ENCODE data around the gene NFIA.

Gene NFIA

DNA sequence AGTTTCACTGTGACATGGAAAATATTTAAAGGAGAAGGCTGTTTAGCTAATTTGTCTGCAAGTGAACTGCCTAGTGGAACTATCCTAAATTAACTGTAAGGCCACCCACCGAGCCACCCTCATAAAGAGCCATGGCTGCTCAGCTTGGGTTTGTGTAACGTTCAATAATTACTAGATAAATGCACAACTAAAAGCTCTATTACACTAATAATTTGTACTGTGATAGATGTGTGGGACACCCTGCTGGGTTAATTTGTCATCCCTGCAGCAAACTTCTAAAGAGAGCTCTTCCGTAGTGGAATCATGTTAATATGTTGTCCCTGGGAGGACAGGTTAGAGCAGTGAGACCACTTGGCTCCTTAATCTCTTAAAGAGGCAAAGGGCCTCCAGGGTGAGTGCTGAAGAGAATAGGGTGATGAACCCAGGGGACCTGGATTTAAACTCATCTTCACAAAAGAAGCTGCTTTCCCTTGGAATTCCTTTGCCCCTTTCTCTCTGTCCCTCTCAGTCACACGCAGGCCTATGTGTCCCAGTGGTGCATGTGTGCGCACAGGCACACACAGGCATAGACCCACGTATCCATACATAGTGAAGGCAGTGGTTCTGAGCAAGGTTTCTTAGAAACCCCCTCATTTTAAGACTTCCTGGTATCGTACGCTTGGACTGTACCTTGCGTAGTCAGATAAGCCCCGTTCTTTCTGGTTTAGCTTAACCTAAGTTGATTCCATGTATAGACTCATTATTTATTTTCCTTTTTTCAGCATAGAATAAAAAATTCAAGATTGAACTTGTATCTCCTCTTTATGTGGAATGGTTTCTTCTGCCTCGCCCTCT is 310.3 kb downstream of the NFIA start:
- DNase-seq (ENCODE audit: low read depth, low spot score): no peak

DNA sequence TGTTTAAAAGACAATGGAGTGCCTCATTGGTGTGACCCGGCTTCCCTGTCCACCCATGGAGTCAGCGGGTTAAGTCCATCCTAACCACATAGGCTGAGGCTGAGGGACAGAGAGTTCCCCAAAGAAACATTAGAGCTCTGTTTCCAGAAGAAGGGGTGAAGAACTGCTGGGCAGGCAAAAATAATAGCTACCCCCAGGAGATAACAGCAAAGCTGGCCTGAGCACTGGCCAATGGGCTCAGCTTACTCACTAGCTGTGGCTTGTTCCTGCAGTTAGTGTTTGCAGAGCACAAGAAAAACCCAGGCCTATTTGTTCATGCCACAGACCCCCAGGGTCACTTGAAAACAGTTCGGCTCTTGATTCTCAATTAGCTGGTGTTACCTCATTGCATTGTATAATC is 311.2 kb downstream of the NFIA start:
- no peak for DNase-seq (ENCODE audit: low read depth, low spot score)

DNA sequence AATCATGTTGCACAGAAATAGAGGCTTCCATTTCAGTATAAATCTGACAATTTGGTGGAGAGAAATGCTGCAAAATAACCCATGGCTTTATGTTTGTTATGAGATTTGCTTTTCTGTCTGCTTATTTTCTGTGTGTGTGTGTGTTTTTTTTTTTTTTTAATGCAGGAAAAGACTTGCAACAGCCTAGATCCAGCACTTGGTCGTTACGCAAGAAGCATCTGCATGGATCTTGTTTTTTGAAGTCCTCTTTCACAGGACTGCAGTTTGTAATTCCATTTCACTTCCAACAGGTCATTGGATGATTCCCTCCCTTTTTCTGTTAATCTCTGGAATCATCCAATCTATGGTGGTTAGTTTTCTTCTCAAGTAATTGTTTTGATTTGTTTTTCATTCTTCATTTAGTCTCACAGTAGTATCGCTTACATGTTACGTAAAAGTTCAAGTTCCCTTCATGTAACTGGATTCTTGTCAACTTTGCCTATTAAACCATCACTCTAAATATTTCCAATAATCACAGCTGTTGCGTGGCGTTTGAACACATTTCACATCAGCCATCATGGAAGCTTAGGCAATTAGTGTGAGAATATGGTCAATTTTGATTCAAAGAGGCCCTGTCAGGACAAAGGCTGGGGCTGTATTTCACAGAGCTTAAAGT is 312.9 kb downstream of the NFIA start:
- no peak for DNase-seq (ENCODE audit: low read depth, low spot score)

- DNase-seq (ENCODE audit: low read depth, low spot score): no peak
These were observed 315.1 kb downstream of the NFIA start for GRCh38 chr1:61397495-61397894.

DNA sequence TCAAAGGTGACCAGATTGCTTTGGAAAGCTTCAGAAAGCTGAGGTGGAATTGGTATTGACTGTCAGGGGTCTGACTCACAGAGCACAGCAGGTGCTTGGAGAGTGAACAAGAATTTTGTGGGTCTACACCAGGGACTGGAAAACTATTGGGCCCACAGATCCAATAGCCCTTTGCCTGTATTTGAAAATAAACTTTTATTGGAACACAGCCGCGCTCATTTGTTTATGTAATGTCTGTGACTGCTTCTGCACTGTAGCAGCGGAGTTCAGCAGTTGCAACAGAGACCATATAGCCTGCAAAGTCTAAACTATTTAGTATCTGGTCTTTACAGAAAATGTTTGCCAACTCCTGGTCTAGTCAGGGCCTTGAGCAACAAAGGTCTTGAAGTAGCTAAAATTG is 315.6 kb downstream of the NFIA start:
- peak; percentile 29 for DNase-seq (ENCODE audit: low read depth, low spot score)

DNA sequence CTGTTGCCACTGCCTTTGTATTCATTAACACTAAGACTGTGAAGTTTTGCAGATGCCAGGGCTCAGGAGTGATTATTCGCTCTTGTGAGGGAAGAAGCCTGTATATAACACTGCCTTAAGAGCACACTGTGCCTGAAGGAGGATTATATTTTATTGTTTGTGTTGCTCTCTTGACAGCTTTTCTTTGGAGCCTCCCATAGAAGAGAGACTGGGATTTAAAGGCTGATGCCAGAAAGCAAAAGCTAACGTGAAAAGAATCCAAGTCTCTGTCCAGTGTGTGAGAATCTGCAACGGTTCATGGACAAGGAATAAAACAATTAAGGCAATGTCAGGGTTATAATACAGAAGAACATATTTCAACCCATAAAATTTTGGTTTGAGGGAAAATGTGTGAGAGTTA is 316.8 kb downstream of the NFIA start:
- no peak for DNase-seq (ENCODE audit: low read depth, low spot score)

- DNase-seq (ENCODE audit: low read depth, low spot score): no peak
These were observed 317.9 kb downstream of the NFIA start for GRCh38 chr1:61400131-61400770.

DNA sequence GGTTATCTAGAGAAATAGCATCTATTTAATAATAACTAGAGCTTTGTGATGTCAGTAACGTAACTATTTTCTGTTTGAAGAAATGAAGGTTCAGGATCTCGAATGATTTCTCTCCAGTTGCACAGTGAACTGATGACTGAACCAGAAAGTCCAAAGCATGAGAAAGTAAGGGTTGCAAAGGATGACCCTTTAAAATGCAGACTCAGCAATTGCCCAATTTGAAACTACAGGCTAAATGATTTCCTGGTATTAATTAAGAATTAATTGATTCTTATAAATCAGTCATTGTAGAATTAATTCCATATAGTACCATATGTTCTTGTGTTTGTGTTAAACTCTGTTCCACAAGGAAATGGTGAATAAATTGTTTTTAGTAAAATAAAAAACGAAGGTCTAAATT is 318.6 kb downstream of the NFIA start:
- DNase-seq (ENCODE audit: low read depth, low spot score): no peak

GRCh38 chr1:61403679-61404596 is 321.6 kb downstream of the NFIA start:
- peak; percentile 39 for DNase-seq (ENCODE audit: low read depth, low spot score)

- DNase-seq (ENCODE audit: low read depth, low spot score): no peak
These were observed 322.4 kb downstream of the NFIA start for GRCh38 chr1:61404597-61405376.

- DNase-seq (ENCODE audit: low read depth, low spot score): no peak
These were observed 324.1 kb downstream of the NFIA start for GRCh38 chr1:61406467-61406866.

DNA sequence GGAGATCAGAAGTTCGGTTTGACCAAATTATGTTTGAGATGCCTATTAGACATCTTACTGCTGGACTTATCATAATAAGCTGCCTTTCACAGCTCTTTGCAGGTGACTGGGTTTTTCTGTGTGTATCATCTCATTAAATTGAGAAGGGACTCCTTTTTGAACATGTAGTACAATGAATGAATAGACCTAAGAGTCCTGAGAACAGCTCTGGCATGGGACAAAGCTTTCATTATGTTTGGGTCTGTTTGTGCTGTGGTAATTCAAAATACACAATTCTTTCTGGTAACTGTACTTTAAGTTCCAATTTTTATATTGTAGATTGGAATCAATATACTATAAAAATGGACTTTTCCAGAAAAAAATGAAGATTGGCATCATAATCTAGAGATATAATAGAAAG is 330.2 kb downstream of the NFIA start:
- DNase-seq (ENCODE audit: low read depth, low spot score): no peak

DNA sequence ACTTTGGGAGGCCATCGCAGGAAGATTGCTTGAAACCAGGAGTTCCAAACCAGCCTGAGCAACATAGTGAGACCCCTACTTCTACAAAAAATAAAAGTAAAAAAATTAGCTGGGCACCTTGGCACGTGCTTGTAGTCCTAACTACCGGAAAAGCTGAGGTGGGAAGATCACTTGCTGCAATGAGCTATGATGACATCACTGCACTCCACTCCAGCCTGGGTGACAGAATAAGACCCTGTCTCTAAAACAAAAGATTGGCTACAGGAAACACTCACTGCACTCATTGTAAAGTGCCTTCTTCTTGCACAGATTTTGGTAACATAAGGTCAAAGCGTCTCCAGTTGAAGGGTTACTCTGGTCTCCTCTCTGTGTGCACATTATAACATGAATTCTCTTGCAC is 336.8 kb downstream of the NFIA start:
- DNase-seq (ENCODE audit: low read depth, low spot score): no peak

- DNase-seq (ENCODE audit: low read depth, low spot score): no peak
These were observed 337.3 kb downstream of the NFIA start for GRCh38 chr1:61419657-61420056.

DNA sequence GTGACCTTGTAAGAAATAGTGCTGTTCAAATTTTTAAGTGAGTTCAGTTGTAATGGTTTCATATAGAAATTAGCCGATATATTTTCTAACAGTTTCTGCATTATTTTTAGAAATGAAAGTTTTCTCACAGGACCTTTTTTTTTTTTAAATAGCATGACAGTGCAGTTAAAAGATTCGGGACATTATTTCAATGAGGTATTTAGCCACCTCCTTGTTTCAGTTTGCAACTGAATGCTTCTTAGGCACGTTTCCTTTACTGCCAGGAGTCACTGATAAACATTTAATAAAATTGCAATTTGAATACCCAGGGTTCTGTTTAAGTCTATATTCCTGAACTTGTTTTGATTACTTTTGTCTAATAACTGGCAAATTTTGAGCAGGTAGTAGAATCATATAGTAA is 337.9 kb downstream of the NFIA start:
- DNase-seq (ENCODE audit: low read depth, low spot score): no peak

- DNase-seq (ENCODE audit: low read depth, low spot score): no peak
These were observed 338.8 kb downstream of the NFIA start for GRCh38 chr1:61420909-61421835.

GRCh38 chr1:61423643-61424042 is 341.3 kb downstream of the NFIA start:
- DNase-seq (ENCODE audit: low read depth, low spot score): no peak

DNA sequence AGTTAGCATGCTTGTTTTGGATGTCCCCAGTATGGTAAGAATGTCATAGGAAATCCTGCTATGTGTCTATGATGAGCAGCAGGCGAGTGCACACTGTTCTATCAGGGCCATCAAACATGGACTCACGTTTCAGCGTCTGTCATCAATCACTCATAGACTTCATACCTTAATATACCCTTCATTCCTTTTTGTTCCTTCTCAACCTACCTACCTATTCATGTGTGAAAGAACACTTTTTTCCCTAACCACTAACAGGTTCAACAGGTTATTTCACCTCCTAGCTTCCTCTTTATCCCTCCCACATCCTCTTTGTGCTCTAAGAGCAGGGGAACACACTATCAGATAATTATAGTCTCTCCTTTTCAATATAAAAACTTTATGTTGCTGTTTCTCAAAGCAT is 342.0 kb downstream of the NFIA start:
- DNase-seq (ENCODE audit: low read depth, low spot score): no peak

- DNase-seq (ENCODE audit: low read depth, low spot score): no peak
These were observed 342.7 kb downstream of the NFIA start for GRCh38 chr1:61425040-61425439.

- DNase-seq (ENCODE audit: low read depth, low spot score): no peak
These were observed 343.9 kb downstream of the NFIA start for GRCh38 chr1:61426254-61426653.

Measured in brain pericyte (primary cell).